ENCODE results near the gene SSX2IP. TPM values are rescaled to one million over a fixed set of nuclear protein-coding genes. Genes with fewer than 3 reads are reported as not detected.
"Not testable (repeated sequence)": the region's sequence is repeated elsewhere in the genome, so short reads cannot be mapped to it uniquely, and the experiment has no call there.

SSX2IP gene
- total and polyA plus RNA-seq, 7 donors: 2.4 to 57.6 (median 24.7) TPM

DNA sequence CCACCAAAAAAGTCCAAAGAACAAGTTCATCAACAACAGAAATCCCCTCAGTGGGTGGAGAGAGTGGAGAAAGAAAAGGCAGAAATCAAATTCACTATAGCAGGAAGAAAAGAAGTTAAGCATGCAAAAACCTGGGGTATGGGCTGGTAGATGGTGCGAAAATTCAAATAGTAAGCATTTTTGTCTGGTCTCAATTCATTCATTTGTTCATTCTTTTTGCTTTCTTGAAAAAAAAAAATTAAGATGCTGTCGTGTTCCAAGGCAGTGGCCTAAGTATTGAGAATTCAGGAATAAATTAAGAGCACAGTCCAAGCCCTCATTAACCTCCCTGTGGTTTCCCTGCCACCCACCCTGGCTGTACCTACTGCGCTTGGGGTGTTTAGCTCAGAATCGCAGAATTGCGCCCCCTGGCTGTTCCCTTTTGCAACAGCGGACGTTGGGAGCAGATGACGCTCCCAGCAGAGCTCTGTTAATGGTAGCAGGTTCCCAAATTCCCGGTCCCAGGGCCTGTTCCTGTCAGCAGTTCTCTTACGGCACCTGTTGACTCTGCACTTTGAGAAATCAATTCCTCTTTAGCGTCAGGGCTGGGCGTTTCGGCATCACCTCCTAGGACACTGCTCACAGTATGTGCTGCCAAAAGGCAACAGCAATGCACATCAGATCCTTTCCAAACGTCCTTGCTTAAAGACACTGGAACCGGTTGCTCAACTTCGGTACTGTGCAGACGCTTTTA lies 34.0 kb upstream of the SSX2IP start:
- intact Hi-C loops (cut with DNase I): no loop called here
- WGBS, 2 donors: 77 to 90% methylated on average over 17 of the region's 17 CpGs
- H3K27ac ChIP-seq: no peak overlapping the region

DNA sequence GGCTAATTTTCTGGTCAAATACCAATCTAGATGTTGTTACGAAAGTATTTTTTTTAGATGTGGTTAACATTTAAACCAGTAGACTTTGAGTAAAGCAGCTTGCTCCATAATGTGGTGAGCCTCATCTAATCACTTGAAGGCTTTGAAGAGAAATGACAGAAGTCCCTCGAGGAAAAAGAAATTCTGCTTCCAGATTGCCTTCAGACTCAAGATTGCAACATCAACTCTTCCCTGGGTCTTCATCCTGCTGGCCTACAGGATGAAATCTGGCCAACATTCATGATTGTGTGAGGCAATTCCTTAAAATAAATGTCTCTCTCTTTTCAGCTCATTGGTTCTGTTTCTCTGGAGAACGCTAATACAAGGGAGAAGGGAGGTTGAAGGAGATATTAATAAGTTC lies 32.5 kb upstream of the SSX2IP start:
- 80 to 90% methylated on average over 3 of the region's 3 CpGs for WGBS, 2 donors

More for the DNA sequence above, 34.0 kb upstream of the SSX2IP start:
- Histone ChIP-seq H3K27me3 (no peaks in the 10 kb centered on the region), H3K4me3 (no peak overlapping the region), H3K4me1 (peaks cover 0 to 39% (median 30%) of the 10 kb centered on the region in 4 donors), H3K36me3 (no peaks in the 10 kb centered on the region), H3K9me3 (no peaks in the 10 kb centered on the region)
- no peak for DNase-seq
- TF ChIP-seq POLR2AphosphoS5 (IDR thresholded peaks at IDR 0.05): no peak
- no peak for TF ChIP-seq POLR2A (IDR thresholded peaks at IDR 0.05)
- no peak for TF ChIP-seq EP300 (IDR thresholded peaks at IDR 0.05)
- TF ChIP-seq CTCF (IDR thresholded peaks at IDR 0.05): no peak

GRCh38 chr1:84721872-84722271 lies 31.6 kb upstream of the SSX2IP start:
- WGBS, 2 donors: 56 to 61% methylated on average over 2 of the region's 2 CpGs
- intact Hi-C loops (cut with DNase I); H3K4me3 ChIP-seq: not testable (repeated sequence)

More for the DNA sequence above, 32.5 kb upstream of the SSX2IP start:
- intact Hi-C loops (cut with DNase I): no loop called here
- no peaks in the 10 kb centered on the region for H3K27me3 ChIP-seq
- H3K27ac ChIP-seq: peak overlapping the region in 2 of 4 donors; percentile 54 to 78
- H3K36me3 ChIP-seq: no peaks in the 10 kb centered on the region
- peaks cover 0 to 48% (median 38%) of the 10 kb centered on the region in 4 donors for H3K4me1 ChIP-seq
- no peak for DNase-seq
- H3K9me3 ChIP-seq: no peaks in the 10 kb centered on the region
- no peak for TF ChIP-seq POLR2A (IDR thresholded peaks at IDR 0.05)
- no peak for TF ChIP-seq CTCF (IDR thresholded peaks at IDR 0.05)
- TF ChIP-seq POLR2AphosphoS5 (IDR thresholded peaks at IDR 0.05): peak in 1 of 4 donors; percentile 25
- TF ChIP-seq EP300 (IDR thresholded peaks at IDR 0.05): no peak
- no peak overlapping the region for H3K4me3 ChIP-seq

GRCh38 chr1:84721152-84721551 lies 30.9 kb upstream of the SSX2IP start:
- H3K4me3 ChIP-seq: no peak overlapping the region
- H3K4me1 ChIP-seq: peaks cover 0 to 34% (median 26%) of the 10 kb centered on the region in 4 donors
- WGBS, 2 donors: 63 to 85% methylated on average over 2 of the region's 2 CpGs
- no peaks in the 10 kb centered on the region for H3K9me3 ChIP-seq
- H3K27ac ChIP-seq: peak overlapping the region; percentile 63 to 83 (median 77)
- TF ChIP-seq EP300 (IDR thresholded peaks at IDR 0.05): no peak
- TF ChIP-seq POLR2A (IDR thresholded peaks at IDR 0.05): no peak
- no peak for TF ChIP-seq CTCF (IDR thresholded peaks at IDR 0.05)
- no peak for TF ChIP-seq POLR2AphosphoS5 (IDR thresholded peaks at IDR 0.05)
- H3K27me3 ChIP-seq: no peaks in the 10 kb centered on the region
- H3K36me3 ChIP-seq: no peaks in the 10 kb centered on the region
- DNase-seq: no peak
- intact Hi-C loops (cut with DNase I): no loop called here

More at GRCh38 chr1:84721872-84722271, 31.6 kb upstream of the SSX2IP start:
- not testable (repeated sequence) for H3K36me3 ChIP-seq, H3K27me3 ChIP-seq, DNase-seq, H3K9me3 ChIP-seq
- H3K4me1 ChIP-seq: peaks cover 0 to 40% (median 33%) of the 10 kb centered on the region in 4 donors
- H3K27ac ChIP-seq: peak overlapping the region in 2 of 4 donors; percentile 76 to 78

GRCh38 chr1:84720221-84720780 lies 30.0 kb upstream of the SSX2IP start:
- peak overlapping the region; percentile 63 to 83 (median 77) for H3K27ac ChIP-seq
- no peak for DNase-seq
- peak overlapping the region in 2 of 4 donors; percentile 7 to 20 for H3K4me3 ChIP-seq
- 15 to 51% methylated on average over 5 of the region's 5 CpGs for WGBS, 2 donors
- no peaks in the 10 kb centered on the region for H3K36me3 ChIP-seq
- H3K9me3 ChIP-seq: no peaks in the 10 kb centered on the region
- peaks cover 0 to 41% (median 30%) of the 10 kb centered on the region in 4 donors for H3K4me1 ChIP-seq
- TF ChIP-seq EP300 (IDR thresholded peaks at IDR 0.05) (no peak), POLR2AphosphoS5 (IDR thresholded peaks at IDR 0.05) (no peak), CTCF (IDR thresholded peaks at IDR 0.05) (no peak), POLR2A (IDR thresholded peaks at IDR 0.05) (no peak)
- intact Hi-C loops (cut with DNase I): no loop called here
- no peaks in the 10 kb centered on the region for H3K27me3 ChIP-seq
